H1 (cell line): ENCODE data around the gene STXBP6. TPM values are rescaled to one million over a fixed set of nuclear protein-coding genes. Genes with fewer than 3 reads are reported as not detected.

Experiments
- ASH2L ChIP-seq: fragments of 200-600, 300-600 bp; sonication (generic); IDR thresholded peaks from one replicate; pipeline ENCODE4 v1.7.1; 2017; ENCODE audit warnings: low read length
- BACH1 ChIP-seq: IDR thresholded peaks from 2 replicates; pipeline ENCODE4 v1.6.1; 2012; ENCODE audit warnings: low read length, improper control_type of control experiment
- CBX8 ChIP-seq: fragments of 300-800, 300-1000 bp; sonication (generic); IDR thresholded peaks from 2 replicates; pipeline ENCODE4 v1.7.1; 2016; ENCODE audit warnings: low read depth, low read length, borderline replicate concordance
- FOSL1 ChIP-seq: IDR thresholded peaks from 2 replicates; pipeline ENCODE4 v1.6.1; 2011; ENCODE audit warnings: mild to moderate bottlenecking, low read depth, low read length, moderate library complexity; ENCODE audit not compliant: insufficient read depth
- GABPA ChIP-seq: IDR thresholded peaks from 2 replicates; pipeline ENCODE4 v1.6.1; 2011; ENCODE audit warnings: mild to moderate bottlenecking, low read length, moderate library complexity, borderline replicate concordance; ENCODE audit not compliant: insufficient read depth
- KDM1A ChIP-seq: fragments of 200-600, 300-600 bp; sonication (generic); IDR thresholded peaks from 2 replicates; pipeline ENCODE4 v1.7.1; 2016; ENCODE audit warnings: mild to moderate bottlenecking, low read length, borderline replicate concordance
- KDM5A ChIP-seq: fragments of 200-600 bp; IDR thresholded peaks from 2 replicates; pipeline ENCODE4 v1.7.1; 2012; ENCODE audit warnings: mild to moderate bottlenecking, low read length, inconsistent platforms, mixed read lengths
- POLR2A ChIP-seq, 2 experiments: IDR thresholded peaks; 1 replicate in 1 of 2; 2 replicates in 1 of 2; pipeline ENCODE4 v1.6.1; 2011; ENCODE audit warnings: low read depth in 2 of 2, low read length in 2 of 2, mild to moderate bottlenecking in 2 of 2; ENCODE audit errors: control extremely low read depth in 1 of 2
- RAD21 ChIP-seq, 2 experiments: IDR thresholded peaks in 1 of 2; conservative IDR thresholded peaks in 1 of 2; 2 replicates each; pipeline ENCODE4 v1.6.1; 2011; ENCODE audit warnings: low read depth in 2 of 2, low read length in 2 of 2, improper control_type of control experiment in 1 of 2, inconsistent platforms in 1 of 2, mild to moderate bottlenecking in 1 of 2, moderate library complexity in 1 of 2
- SAP30 ChIP-seq: fragments of 300-600 bp; sonication (generic); IDR thresholded peaks from 2 replicates; pipeline ENCODE4 v1.7.1; 2012; ENCODE audit warnings: low read length, moderate library complexity, mild to moderate bottlenecking, inconsistent platforms; ENCODE audit not compliant: insufficient read depth, insufficient replicate concordance
- SIRT6 ChIP-seq: IDR thresholded peaks from one replicate; pipeline ENCODE4 v1.7.1; 2012; ENCODE audit warnings: low read length, inconsistent platforms
- SIX5 ChIP-seq: IDR thresholded peaks from 2 replicates; pipeline ENCODE4 v1.6.1; 2011; ENCODE audit warnings: mild to moderate bottlenecking, low read depth, low read length
- SP4 ChIP-seq: IDR thresholded peaks from 2 replicates; pipeline ENCODE4 v1.6.1; 2012; ENCODE audit warnings: low read length, inconsistent platforms
- SUZ12 ChIP-seq: fragments of 200-600 bp; sonication (generic); IDR thresholded peaks from 2 replicates; pipeline ENCODE4 v1.6.1; 2012; ENCODE audit warnings: mild to moderate bottlenecking, inconsistent platforms, low read length, moderate library complexity, mixed read lengths
- TBP ChIP-seq: IDR thresholded peaks from 2 replicates; pipeline ENCODE4 v1.6.1; 2011; ENCODE audit warnings: low read depth, low read length, improper control_type of control experiment
- TCF12 ChIP-seq: IDR thresholded peaks from 2 replicates; pipeline ENCODE4 v1.6.1; 2011; ENCODE audit warnings: low read depth, mild to moderate bottlenecking, low read length
- YY1 ChIP-seq: IDR thresholded peaks from 2 replicates; pipeline ENCODE4 v1.6.1; 2011; ENCODE audit warnings: low read depth, mild to moderate bottlenecking, low read length
- polyA plus RNA-seq, 7 experiments: library from polyadenylated mRNA; depleted of rRNA in 3 of 7; stranded (reverse) in 5 of 7; unstranded in 2 of 7; fragments of >200 nt in 5 of 7; fragments of 200-250 nt in 2 of 7; gene quantifications; 1 replicate in 5 of 7; 2 replicates in 1 of 7; 4 replicates in 1 of 7; pipeline versions ENCODE4 v1.2.1 to v1.2.3, GENCODE V29; 2011 to 2013; ENCODE audit warnings: missing spikeins in 2 of 7, mixed read lengths in 2 of 7
- total RNA-seq: library from RNA; stranded (reverse); fragmentation: NEBNext Ultra II Directional; extraction: Animal tissue kit (Norgen Biotek cat#: 25700); gene quantifications from 2 replicates; pipeline ENCODE4 v1.2.1, GENCODE V29; 2021
- TF ChIP-seq, protein P1 (sequence below), 3 experiments: IDR thresholded peaks; 1 replicate in 2 of 3; 2 replicates in 1 of 3; pipeline versions ENCODE4 v1.5.1 to v1.6.1; 2011; ENCODE audit warnings: low read length in 3 of 3, mild to moderate bottlenecking in 3 of 3, inconsistent platforms in 2 of 3, low read depth in 1 of 3, moderate library complexity in 1 of 3; ENCODE audit not compliant: insufficient read depth in 1 of 3; ENCODE audit errors: control extremely low read depth in 1 of 3

STXBP6 gene
- total and polyA plus RNA-seq, 2 of the 8 experiments (the other 6 are each of a cell fraction or from before 2014, with no cell fraction given): 9.4 to 18.1 TPM

- TF ChIP-seq GABPA (no peak), POLR2A (IDR thresholded peaks at IDR 0.05; ENCODE audit: control extremely low read depth in 1 of 2, low read depth in 2 of 2, low read length in 2 of 2) (no peak), TBP (no peak), SIRT6 (no peak), CBX8 (no peak), KDM5A (no peak), RAD21 (IDR thresholded peaks at IDR 0.05 in 1 of 2, conservative IDR thresholded peaks at IDR 0.05 in 1 of 2; ENCODE audit: low read depth in 2 of 2, low read length in 2 of 2) (peak; percentile 93 to 94), YY1 (no peak), SP4 (no peak), ASH2L (no peak), KDM1A (no peak), TCF12 (no peak), SIX5 (no peak), FOSL1 (no peak), SAP30 (no peak), BACH1 (peak; percentile 80; the same call in 1 of the 2 replicates), SUZ12 (no peak)
- TF ChIP-seq, protein P1, sequence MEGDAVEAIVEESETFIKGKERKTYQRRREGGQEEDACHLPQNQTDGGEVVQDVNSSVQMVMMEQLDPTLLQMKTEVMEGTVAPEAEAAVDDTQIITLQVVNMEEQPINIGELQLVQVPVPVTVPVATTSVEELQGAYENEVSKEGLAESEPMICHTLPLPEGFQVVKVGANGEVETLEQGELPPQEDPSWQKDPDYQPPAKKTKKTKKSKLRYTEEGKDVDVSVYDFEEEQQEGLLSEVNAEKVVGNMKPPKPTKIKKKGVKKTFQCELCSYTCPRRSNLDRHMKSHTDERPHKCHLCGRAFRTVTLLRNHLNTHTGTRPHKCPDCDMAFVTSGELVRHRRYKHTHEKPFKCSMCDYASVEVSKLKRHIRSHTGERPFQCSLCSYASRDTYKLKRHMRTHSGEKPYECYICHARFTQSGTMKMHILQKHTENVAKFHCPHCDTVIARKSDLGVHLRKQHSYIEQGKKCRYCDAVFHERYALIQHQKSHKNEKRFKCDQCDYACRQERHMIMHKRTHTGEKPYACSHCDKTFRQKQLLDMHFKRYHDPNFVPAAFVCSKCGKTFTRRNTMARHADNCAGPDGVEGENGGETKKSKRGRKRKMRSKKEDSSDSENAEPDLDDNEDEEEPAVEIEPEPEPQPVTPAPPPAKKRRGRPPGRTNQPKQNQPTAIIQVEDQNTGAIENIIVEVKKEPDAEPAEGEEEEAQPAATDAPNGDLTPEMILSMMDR (IDR thresholded peaks at IDR 0.05; ENCODE audit: control extremely low read depth in 1 of 3, insufficient read depth in 1 of 3, low read depth in 1 of 3, low read length in 3 of 3): peak in 2 of 3 experiments; percentile 73 to 87; a peak in 3 of 4 replicates
Measured at GRCh38 chr14:25042362-25043299, 7.3 kb downstream of the STXBP6 start (continued).
